Bronchial epithelial cell (primary cell): ENCODE measurements around the gene TWIST2. TPM values are rescaled to one million over a fixed set of nuclear protein-coding genes. Genes with fewer than 3 reads are reported as not detected.

Source experiments
- DNase-seq: peaks from one replicate; pipeline ENCODE4 v3.0.0-alpha.2; 2010; ENCODE audit warnings: low read depth
- FAIRE-seq: peaks from 2 replicates; lab custom pipeline; 2011; peaks lifted over from hg19 to GRCh38; lab: Jason Lieb, UNC
- H3K27me3 ChIP-seq: 2 replicates; pipeline ENCODE4 v1.5.1; 2011; ENCODE audit warnings: low read length; ENCODE audit not compliant: control insufficient read depth, insufficient read depth
- H3K36me3 ChIP-seq: 2 replicates; pipeline ENCODE4 v1.5.1; 2011; ENCODE audit warnings: low read length; ENCODE audit not compliant: control insufficient read depth, insufficient read depth
- H3K4me3 ChIP-seq: 2 replicates; pipeline ENCODE4 v1.5.1; 2011; ENCODE audit warnings: mild to moderate bottlenecking, low read depth, low read length, control low read depth
- total RNA-seq: library from RNA; depleted of rRNA; stranded (reverse); fragments of >200 nt; gene quantifications from 2 replicates; pipeline ENCODE4 v1.2.1, GENCODE V29; 2014
- TF ChIP-seq, protein P1 (sequence below): IDR thresholded peaks from 2 replicates; pipeline ENCODE4 v1.5.1; 2011; ENCODE audit warnings: mild to moderate bottlenecking, moderate library complexity, low read length, control low read depth, inconsistent platforms; ENCODE audit not compliant: insufficient read depth, severe bottlenecking

TWIST2 gene
- total RNA-seq, 1 donor from 2014 or later: 7.4 TPM

DNA sequence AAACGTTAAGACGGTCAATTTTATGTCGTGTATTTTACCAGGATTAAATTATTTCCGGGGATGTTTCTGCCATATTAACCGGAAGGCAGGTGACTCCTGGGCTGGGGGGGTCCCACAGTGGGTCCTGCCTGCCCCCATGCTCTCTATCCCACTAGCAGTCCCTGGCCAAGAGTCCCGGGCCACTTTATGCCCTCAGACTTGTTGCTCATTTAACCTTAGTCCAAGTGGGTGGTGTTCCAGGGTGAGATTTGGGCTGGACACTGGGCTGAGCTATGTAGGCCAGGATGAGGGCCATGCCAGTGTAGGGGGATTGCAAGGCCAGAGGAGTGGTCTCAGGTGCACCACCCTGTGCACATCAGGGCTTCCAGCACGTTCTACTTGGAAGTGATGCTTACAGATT, 24.1 kb downstream of the TWIST2 start:
- TF ChIP-seq, protein P1, sequence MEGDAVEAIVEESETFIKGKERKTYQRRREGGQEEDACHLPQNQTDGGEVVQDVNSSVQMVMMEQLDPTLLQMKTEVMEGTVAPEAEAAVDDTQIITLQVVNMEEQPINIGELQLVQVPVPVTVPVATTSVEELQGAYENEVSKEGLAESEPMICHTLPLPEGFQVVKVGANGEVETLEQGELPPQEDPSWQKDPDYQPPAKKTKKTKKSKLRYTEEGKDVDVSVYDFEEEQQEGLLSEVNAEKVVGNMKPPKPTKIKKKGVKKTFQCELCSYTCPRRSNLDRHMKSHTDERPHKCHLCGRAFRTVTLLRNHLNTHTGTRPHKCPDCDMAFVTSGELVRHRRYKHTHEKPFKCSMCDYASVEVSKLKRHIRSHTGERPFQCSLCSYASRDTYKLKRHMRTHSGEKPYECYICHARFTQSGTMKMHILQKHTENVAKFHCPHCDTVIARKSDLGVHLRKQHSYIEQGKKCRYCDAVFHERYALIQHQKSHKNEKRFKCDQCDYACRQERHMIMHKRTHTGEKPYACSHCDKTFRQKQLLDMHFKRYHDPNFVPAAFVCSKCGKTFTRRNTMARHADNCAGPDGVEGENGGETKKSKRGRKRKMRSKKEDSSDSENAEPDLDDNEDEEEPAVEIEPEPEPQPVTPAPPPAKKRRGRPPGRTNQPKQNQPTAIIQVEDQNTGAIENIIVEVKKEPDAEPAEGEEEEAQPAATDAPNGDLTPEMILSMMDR: no peak
- DNase-seq: no peak
- no peaks in the 10 kb centered on the region for H3K27me3 ChIP-seq
- FAIRE-seq: no peak
- no peaks in the 10 kb centered on the region for H3K36me3 ChIP-seq
- no peak overlapping the region for H3K4me3 ChIP-seq

DNA sequence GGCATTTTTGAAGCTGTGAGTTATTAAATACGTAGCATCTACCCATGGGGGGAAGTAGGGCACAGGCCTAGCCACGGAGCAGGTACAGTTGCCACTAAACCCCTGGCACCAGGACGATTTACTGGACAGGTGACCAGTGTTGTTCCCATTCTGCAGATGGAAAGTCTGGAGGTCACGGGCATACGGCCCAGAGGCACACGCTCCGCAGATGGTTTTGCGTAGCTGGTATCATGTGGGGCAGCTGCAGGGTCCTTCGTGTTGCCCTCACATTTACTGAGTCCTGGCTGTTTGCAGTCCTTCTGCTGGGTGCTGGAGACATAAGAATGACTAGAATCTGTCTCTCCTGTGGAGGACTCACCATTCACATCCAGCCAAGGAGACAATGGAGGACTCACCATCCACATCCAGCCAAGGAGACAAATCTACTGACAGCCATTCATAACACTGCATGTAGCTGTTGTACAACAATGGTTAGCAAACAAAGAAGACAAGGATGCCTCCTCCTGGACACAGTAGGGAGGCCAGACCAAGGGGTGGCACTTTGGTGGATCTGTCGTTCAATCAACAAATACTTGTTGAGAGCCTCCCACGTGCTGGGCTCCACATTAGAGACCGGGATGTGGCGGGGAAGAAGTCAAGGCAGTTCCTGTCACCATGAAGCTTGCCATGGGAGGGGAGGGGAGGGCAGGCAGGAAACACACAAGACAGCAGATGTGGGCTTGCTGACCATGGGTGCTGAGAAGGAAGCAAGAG, 24.9 kb downstream of the TWIST2 start:
- TF ChIP-seq, protein P1: no peak
- DNase-seq (no peak), FAIRE-seq (peak; percentile 68)
- no peak overlapping the region for H3K4me3 ChIP-seq
- no peaks in the 10 kb centered on the region for H3K36me3 ChIP-seq
- no peaks in the 10 kb centered on the region for H3K27me3 ChIP-seq

- DNase-seq (no peak), FAIRE-seq (no peak)
- Histone ChIP-seq H3K27me3 (no peaks in the 10 kb centered on the region), H3K4me3 (no peak overlapping the region), H3K36me3 (no peaks in the 10 kb centered on the region)
- TF ChIP-seq, protein P1: no peak
Observed at GRCh38 chr2:238873381-238873801, 25.5 kb downstream of the TWIST2 start.

DNA sequence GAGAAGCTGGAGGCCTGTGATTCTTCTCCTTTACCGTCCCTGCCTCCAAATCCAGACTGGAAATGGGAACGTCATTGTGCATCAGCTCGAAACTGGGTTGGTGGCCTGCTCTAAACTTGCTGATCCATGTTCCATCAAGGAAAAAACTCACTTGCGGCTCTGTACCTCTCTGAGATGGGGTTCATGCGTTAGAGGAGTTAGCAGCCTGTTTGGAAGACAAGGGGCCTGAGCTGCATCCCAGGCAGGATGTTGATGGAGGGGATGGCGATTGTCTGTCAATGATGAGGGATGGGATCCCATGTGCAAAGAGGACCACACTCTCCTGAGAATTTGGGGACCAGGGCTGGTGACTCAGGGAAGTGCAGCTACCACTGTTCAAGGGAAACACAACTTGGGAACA, 26.0 kb downstream of the TWIST2 start:
- Histone ChIP-seq H3K27me3 (no peaks in the 10 kb centered on the region), H3K4me3 (no peak overlapping the region), H3K36me3 (no peaks in the 10 kb centered on the region)
- TF ChIP-seq, protein P1: no peak
- FAIRE-seq: no peak
- DNase-seq: no peak

DNA sequence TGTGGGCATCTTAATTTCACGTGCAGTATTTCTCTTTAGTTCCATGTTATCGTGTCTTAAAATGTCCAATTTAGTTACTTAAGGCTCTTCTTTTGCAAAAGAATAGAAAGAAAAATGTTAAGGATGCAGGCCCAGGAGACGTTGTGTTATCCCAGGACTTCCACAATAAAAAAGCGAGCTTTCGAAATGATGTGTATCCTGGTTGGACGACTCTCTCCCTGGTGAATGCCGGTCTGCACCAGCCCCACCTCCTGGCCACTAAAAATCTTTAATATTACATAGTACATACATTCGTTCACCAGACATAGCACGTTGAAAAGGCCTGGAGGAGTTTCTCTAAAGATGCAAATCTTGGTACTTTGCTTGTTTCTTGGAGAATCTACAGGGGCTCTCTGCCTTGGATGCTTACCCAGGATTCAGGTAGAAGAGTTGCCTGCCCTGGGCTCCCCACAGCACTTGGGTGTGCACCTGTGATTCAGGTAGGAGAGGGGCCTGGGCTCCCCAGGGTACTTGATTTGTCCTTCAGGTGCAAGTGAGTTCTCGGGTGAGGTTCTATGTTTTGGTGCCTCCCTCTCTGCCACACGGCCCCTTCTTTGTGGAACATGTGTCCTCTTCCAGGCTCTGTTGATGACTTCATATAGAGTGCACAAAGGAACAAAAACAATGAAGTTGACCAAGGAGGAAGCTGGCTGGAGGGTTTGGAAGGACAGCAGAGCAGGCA, 26.6 kb downstream of the TWIST2 start:
- no peak overlapping the region for H3K4me3 ChIP-seq
- no peaks in the 10 kb centered on the region for H3K27me3 ChIP-seq
- FAIRE-seq (no peak), DNase-seq (no peak)
- TF ChIP-seq, protein P1: no peak
- no peaks in the 10 kb centered on the region for H3K36me3 ChIP-seq
